Glutamatergic neuron (in vitro differentiated cells): ENCODE measurements around the gene LAMA5. TPM values are rescaled to one million over a fixed set of nuclear protein-coding genes. Genes with fewer than 3 reads are reported as not detected.
A peak's percentile ranks its signal among the peaks of the same experiment; 100 is the strongest.

Experiments used
- DNase-seq: peaks from one replicate; pipeline ENCODE4 v3.0.0; 2022
- H3K27ac Mint-ChIP-seq: one replicate; pipeline ENCODE4 v1.8.0; 2020; ENCODE audit warnings: mild to moderate bottlenecking, mixed read lengths, inconsistent platforms; ENCODE audit not compliant: unreplicated experiment
- H3K27me3 Mint-ChIP-seq: one replicate; pipeline ENCODE4 v1.8.0; 2020; ENCODE audit warnings: mild to moderate bottlenecking, moderate library complexity, mixed read lengths, inconsistent platforms; ENCODE audit not compliant: unreplicated experiment
- H3K36me3 Mint-ChIP-seq: one replicate; pipeline ENCODE4 v1.8.0; 2020; ENCODE audit warnings: mild to moderate bottlenecking, mixed read lengths, inconsistent platforms; ENCODE audit not compliant: unreplicated experiment
- H3K4me1 Mint-ChIP-seq: one replicate; pipeline ENCODE4 v1.8.0; 2020; ENCODE audit warnings: mild to moderate bottlenecking, low read depth, mixed read lengths, inconsistent platforms; ENCODE audit not compliant: unreplicated experiment
- H3K4me3 Mint-ChIP-seq: one replicate; pipeline ENCODE4 v1.8.0; 2020; ENCODE audit warnings: mild to moderate bottlenecking, mixed read lengths, inconsistent platforms; ENCODE audit not compliant: unreplicated experiment
- H3K9me3 Mint-ChIP-seq: one replicate; pipeline ENCODE4 v1.8.0; 2020; ENCODE audit warnings: mild to moderate bottlenecking, moderate library complexity, mixed read lengths, inconsistent platforms; ENCODE audit not compliant: unreplicated experiment
- CTCF ChIP-seq: fragments of 200-600 bp; sonication (generic); IDR thresholded peaks from one replicate; pipeline ENCODE4 v1.5.0; 2021; ENCODE audit not compliant: partially characterized antibody, unreplicated experiment
- total RNA-seq: library from RNA; stranded (reverse); fragmentation: NEBNext Ultra II Directional; extraction: Animal tissue kit (Norgen Biotek cat#: 25700); gene quantifications from one replicate; pipeline ENCODE4 v1.2.1, GENCODE V29; 2021; ENCODE audit not compliant: unreplicated experiment

LAMA5 gene
- total RNA-seq, 1 donor from 2014 or later: 724 TPM

GRCh38 chr20:62368976-62369814, 2.1 kb upstream of the LAMA5 start:
- Mint-ChIP-seq H3K9me3 (peaks cover 10% of the 10 kb centered on the region), H3K4me1 (peaks cover 11% of the 10 kb centered on the region), H3K27me3 (peaks cover 16% of the 10 kb centered on the region), H3K4me3 (peak overlapping the region; percentile 78), H3K27ac (peak overlapping the region; percentile 92), H3K36me3 (peaks cover 4% of the 10 kb centered on the region)
- DNase-seq: peak; percentile 83
- peak; percentile 79 for TF ChIP-seq CTCF

- peak; percentile 82 for DNase-seq
- Mint-ChIP-seq H3K9me3 (peaks cover 10% of the 10 kb centered on the region), H3K36me3 (peaks cover 4% of the 10 kb centered on the region), H3K4me3 (peak overlapping the region; percentile 69), H3K27ac (peak overlapping the region; percentile 84), H3K4me1 (peaks cover 9% of the 10 kb centered on the region), H3K27me3 (peaks cover 14% of the 10 kb centered on the region)
- TF ChIP-seq CTCF: no peak
Measured at GRCh38 chr20:62368392-62368975, 1.4 kb upstream of the LAMA5 start.

GRCh38 chr20:62367633-62368391, 700 bp upstream of the LAMA5 start:
- H3K4me3 Mint-ChIP-seq: peak overlapping the region; percentile 69
- H3K36me3 Mint-ChIP-seq: peaks cover 1% of the 10 kb centered on the region
- H3K27ac Mint-ChIP-seq: peak overlapping the region; percentile 84

GRCh38 chr20:62366370-62367135, 559 bp downstream of the LAMA5 start:
- Mint-ChIP-seq H3K4me3 (peak overlapping the region; percentile 84), H3K9me3 (peaks cover 6% of the 10 kb centered on the region), H3K27me3 (peaks cover 10% of the 10 kb centered on the region), H3K27ac (no peak overlapping the region), H3K36me3 (no peaks in the 10 kb centered on the region), H3K4me1 (peaks cover 8% of the 10 kb centered on the region)
- DNase-seq: peak; percentile 52
- TF ChIP-seq CTCF: no peak

More at GRCh38 chr20:62367633-62368391, 700 bp upstream of the LAMA5 start:
- Mint-ChIP-seq H3K27me3 (peaks cover 11% of the 10 kb centered on the region), H3K9me3 (peaks cover 6% of the 10 kb centered on the region), H3K4me1 (peaks cover 5% of the 10 kb centered on the region)
- TF ChIP-seq CTCF: no peak
- peak; percentile 77 for DNase-seq
